ENCODE results near the gene TBC1D8.

TBC1D8 gene

GRCh38 chr2:101111262-101111838, 39.8 kb downstream of the TBC1D8 start:
- DNase-seq: no peak

DNA sequence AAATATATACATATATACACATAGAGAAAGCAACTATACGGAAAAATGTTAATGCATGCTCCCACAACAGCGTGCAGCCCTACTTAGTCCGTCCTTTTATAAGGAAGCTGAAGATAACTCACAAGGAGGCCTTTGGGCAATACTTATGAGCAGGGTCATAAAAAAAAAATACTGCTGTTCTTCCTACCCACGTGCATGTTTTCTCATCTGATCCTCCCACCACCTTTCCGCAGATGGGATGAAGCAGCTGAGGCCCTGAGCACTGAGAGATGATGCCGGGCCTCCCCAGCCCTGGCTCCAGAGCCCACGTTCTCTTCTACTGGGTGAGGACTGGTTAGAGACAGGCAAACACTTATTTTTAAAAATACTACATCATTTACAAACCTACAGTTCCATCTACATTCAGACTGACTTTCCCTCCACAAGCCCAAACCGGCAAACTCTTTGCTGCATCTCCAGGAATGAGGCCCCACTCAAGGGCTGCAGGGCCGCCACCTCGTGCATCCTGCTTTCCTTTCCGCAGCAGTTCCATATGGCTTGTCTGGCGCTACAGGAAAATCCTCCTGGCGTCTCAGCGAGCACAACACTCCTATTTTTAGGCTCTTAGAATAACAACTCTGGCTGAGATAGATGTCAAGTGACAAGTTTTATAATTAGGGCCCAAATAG, 41.6 kb downstream of the TBC1D8 start:
- DNase-seq: no peak

GRCh38 chr2:101108357-101108756, 42.8 kb downstream of the TBC1D8 start:
- no peak for DNase-seq

- no peak for DNase-seq
These were observed 43.9 kb downstream of the TBC1D8 start for GRCh38 chr2:101107241-101107640.

DNA sequence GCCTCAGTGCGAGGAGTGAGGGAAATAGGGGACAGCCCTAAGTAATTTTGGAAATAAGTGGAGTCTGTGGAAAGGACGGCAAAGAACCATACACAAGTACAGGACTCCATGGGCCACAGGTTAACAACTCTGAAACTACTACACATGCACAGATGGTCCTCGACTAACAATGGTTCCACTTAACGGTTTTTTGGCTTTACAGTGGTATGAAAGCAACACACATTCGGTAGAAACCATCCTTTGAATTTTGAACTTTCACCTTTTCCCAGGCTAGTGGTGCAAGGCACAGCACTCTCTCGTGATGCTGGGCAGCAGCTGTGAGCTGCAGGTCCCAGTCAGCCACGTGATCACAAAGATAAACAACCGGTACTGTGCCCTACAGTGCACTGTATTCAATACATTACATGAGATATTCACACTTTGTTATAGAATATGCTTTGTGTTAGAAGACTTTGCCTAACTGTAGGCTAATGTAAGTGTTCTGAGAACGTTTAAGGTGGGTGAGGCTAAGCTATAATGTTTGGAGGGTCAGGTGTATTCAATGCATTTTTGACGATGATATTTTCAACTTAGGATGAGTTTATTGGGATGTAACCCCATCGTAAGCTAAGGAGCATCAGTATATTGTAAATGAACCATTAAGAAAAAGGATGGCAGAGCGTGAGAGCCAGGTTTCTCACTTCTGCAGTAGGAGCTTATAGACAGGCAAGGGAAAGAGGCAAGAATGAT, 44.6 kb downstream of the TBC1D8 start:
- DNase-seq: no peak

- no peak for DNase-seq
These were observed 45.5 kb downstream of the TBC1D8 start for GRCh38 chr2:101105654-101106053.

DNA sequence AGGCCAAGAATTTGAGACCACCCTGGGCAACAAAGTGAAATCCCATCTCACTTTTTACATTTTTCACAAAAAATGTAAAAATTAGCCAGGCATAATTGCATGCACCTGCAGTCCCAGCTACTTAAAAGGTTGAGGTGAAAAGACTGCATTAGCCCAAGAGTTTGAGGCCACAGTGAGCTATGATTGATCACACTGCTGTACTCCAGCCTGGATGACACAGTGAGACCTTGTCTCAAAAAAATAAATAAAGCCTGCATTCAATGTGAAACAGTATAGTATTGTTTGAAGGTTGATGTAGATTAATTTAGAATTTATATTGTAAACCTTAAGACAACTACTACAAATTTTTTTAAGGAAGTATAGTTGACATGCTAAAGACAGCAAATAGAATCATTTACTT, 53.5 kb downstream of the TBC1D8 start:
- DNase-seq: no peak

GRCh38 chr2:101096619-101097142, 54.5 kb downstream of the TBC1D8 start:
- DNase-seq: no peak

DNA sequence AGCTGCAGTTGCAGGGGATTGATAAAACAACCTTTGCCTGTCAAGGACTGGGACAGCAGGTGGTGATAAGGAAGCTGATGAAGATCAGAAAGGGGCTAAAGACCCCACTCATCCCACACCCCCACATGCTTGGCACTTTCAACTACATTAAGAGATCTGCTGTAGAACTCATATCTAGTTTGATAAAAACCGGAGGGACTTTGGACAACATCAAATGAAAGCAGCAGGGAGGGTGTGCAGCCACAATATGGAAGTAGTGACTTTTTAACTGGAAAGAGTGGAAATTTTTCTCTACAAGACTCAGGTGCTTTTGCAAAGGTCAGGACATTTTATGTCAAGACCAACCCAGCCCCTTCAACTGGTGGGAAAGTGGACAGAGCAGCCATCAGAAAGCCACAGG, 56.8 kb downstream of the TBC1D8 start:
- no peak for DNase-seq

GRCh38 chr2:101089942-101090799, 61.0 kb downstream of the TBC1D8 start:
- DNase-seq: no peak

- no peak for DNase-seq
These were observed 61.8 kb downstream of the TBC1D8 start for GRCh38 chr2:101089419-101089818.

- DNase-seq: no peak
These were observed 63.5 kb downstream of the TBC1D8 start for GRCh38 chr2:101087638-101088037.

GRCh38 chr2:101083613-101084012, 67.6 kb downstream of the TBC1D8 start:
- no peak for DNase-seq

GRCh38 chr2:101082998-101083397, 68.2 kb downstream of the TBC1D8 start:
- no peak for DNase-seq

DNA sequence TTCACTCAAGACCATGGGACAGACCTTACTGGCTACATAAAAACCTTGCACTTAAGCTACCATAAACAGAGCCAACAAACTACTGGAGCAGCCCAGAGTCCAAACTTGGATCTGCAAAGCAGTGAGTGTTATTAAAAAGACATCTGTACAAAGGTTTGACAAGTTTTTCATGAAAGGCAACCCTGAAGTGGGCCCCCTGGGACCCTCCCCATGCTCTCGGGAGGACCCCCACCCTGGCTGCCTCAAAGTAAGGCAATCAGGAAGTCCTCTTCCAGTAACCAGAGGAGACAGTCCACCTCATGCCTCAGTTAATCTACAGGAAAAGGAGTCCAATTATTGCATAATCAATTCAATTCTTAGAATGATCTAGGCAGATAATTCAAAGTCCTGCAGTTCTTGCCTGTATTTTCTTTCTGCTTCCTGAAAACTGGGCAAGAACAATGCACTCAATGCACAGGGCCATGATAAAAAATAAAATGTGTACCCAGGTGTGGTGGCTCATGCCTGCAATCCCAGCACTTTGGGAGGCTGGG, 69.7 kb downstream of the TBC1D8 start:
- no peak for DNase-seq

DNA sequence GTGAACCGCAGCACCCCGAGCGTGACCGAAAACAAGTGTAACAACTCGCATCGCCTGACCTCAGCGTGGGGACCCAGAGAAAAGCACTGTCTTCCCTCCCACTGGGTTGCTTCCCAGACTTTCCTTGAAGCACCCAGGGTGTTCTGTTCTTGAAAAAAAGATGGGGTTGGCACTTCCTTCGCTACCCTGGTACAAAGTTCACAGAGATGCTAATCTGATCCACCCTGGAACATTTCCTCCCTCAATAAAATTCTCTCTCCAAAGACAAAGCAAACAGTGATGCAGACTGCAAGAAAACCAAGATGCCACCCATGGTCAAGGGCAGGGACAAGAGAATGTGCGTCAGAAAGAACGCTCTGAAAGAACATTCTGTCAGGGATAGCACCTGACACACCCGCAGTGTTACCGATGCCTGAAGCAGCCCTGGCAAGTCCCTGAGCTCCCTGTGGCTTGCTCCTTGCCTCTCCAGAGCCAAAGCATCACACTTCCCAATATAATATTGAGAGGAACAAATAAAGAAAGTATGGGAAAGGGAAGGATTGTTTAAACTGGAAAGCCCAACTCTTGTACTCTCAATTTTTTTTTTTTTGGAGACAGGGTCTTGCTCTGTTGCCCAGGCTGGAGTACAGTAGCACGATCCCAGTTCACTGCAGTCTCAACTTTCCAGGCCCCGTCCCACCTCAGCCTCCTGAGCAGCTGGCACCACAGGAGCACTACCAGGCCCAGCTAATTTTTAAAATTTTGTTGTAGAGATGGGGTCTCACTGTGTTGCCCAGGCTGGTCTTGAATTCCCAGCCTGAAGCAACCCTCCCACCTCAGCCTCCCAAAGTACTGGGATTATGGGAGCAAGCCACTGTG, 70.7 kb downstream of the TBC1D8 start:
- DNase-seq: no peak

DNA sequence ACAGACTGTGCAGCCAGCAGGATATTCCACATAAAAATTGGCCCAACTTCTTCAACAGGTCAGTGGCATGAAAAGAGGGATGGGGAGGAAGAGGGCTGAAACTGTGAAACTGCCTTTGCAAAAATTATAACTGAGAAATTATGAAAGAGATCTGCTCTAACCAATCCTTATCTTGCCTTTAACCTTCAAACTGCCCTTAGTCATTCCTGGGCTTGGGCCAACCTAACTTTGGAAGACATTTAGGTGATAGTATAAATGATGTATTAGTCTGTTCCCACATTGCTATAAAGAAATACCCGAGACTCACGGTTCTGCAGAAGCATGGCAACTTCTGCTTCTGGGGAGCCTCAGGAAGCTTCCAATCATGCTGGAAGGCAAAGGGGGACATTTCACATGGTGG, 74.6 kb downstream of the TBC1D8 start:
- no peak for DNase-seq

- no peak for DNase-seq
These were observed 86.2 kb downstream of the TBC1D8 start for GRCh38 chr2:101064868-101065549.

DNA sequence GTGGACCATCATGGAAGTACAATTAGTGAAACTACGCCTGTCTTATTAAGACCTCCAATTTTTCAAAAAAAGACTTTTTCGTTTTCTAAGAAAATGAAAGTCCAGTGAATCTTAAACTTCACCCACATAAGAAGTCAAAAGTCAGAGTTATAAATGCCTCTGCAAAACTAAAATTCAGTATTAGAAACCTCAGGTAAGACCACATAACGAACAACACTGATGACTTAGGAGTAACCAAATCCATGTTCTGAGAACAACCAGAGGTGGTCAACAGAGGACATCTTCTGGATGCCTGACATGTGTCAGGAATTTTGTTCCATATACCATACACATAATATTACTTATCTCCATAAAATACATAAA, 86.7 kb downstream of the TBC1D8 start:
- DNase-seq: no peak

DNA sequence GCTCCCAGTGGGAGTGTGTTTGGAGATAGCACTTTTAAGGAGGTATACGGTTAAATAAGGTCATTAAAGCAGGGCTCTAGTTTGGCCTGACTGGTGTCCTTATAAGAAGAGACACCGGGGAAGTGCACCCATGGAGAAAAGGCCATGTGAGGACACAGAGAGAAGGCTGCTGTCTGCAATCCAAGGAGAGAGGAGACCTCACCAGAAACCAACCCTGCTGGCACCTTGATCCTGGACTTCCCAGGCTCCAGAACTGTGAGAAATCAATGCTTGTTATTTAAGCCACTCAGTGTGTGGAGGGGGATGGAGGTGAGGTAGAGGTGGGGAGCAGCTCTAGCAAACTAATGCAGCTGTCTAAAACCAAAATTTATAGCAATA, 87.1 kb downstream of the TBC1D8 start:
- no peak for DNase-seq

DNA sequence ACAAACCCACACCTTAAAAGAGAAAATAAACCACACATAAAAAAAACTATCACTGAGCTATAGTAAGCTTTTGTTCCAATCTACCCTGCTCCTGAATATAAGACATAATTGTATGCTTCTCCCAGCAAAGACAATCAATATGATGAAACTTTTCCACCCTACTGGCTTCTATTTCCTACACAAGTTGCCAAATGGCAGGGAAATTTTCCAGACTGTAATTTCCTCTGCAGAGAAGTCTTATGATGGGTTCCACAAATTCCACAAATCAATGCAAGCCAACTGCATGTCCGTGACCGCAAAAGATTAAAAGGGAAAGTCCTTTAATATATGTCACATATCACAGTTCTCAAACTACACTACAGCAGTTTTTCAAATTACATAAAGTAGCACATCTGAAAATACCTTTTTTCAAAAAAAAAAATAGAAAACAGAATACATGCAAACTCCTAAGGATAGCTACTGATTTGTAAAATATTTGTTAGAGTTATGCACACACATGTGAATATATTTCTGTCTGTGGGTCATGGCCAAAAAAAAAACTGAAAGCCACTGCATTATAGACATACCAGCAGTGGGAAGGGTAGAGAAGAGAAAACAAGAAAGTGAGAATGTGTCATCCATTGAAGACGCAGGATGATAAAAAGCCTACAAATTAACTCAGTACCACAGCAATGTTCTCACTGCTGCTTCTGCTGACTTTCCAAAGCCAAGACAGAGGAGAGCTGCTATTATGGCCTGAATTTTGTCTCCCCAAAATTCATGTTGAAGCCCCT, 87.6 kb downstream of the TBC1D8 start:
- DNase-seq: no peak
